ENCODE data around the gene TMEM44. TPM values are rescaled to one million over a fixed set of nuclear protein-coding genes. Genes with fewer than 3 reads are reported as not detected.

The TMEM44 gene
- total RNA-seq, 1 donor from 2014 or later, result 35.3 TPM

Other genes starting within 250 kb of the TMEM44 start
- 0.15 TPM for gene GP5, start 234.2 kb downstream of the TMEM44 start, total RNA-seq (ENCODE audit: unreplicated experiment)
- gene ATP13A3, start 146.4 kb downstream of the TMEM44 start, total RNA-seq (ENCODE audit: unreplicated experiment), result 41.6 TPM
- 26.5 TPM for gene LSG1, start 38.8 kb upstream of the TMEM44 start, total RNA-seq (ENCODE audit: unreplicated experiment)
- gene FAM43A, start 52.5 kb upstream of the TMEM44 start, total RNA-seq (ENCODE audit: unreplicated experiment), result 21.6 TPM